Type B pancreatic cell (in vitro differentiated cells): Measurements from ENCODE around the gene DSCAM. TPM values are rescaled to one million over a fixed set of nuclear protein-coding genes. Genes with fewer than 3 reads are reported as not detected.

ENCODE experiments used
- DNase-seq: peaks from one replicate; pipeline ENCODE4 v3.0.0; 2021; ENCODE audit warnings: mixed read lengths; ENCODE audit not compliant: unreplicated experiment; ENCODE audit errors: extremely low spot score
- H3K27ac Mint-ChIP-seq: 2 replicates; pipeline ENCODE4 v1.8.0; 2021; ENCODE audit warnings: mild to moderate bottlenecking, mixed read lengths
- H3K27me3 Mint-ChIP-seq: 2 replicates; pipeline ENCODE4 v1.8.0; 2021; ENCODE audit warnings: mixed read lengths
- H3K36me3 Mint-ChIP-seq: 2 replicates; pipeline ENCODE4 v1.8.0; 2021; ENCODE audit warnings: mixed read lengths
- H3K4me1 Mint-ChIP-seq: one replicate; pipeline ENCODE4 v1.8.0; 2021; ENCODE audit warnings: mixed read lengths; ENCODE audit not compliant: unreplicated experiment
- H3K4me3 Mint-ChIP-seq: 2 replicates; pipeline ENCODE4 v1.8.0; 2021; ENCODE audit warnings: mild to moderate bottlenecking, mixed read lengths
- H3K9me3 Mint-ChIP-seq: 2 replicates; pipeline ENCODE4 v1.8.0; 2021; ENCODE audit warnings: mixed read lengths
- total RNA-seq: library from RNA; stranded (reverse); gene quantifications from 2 replicates; pipeline ENCODE4 v1.2.1, GENCODE V29; 2021; ENCODE audit warnings: low replicate concordance
- TF ChIP-seq, protein P1 (sequence below): fragments of 200-600 bp; sonication (generic); conservative IDR thresholded peaks from 2 replicates; pipeline ENCODE4 v1.5.0; 2021; ENCODE audit warnings: antibody characterized with exemption, mild to moderate bottlenecking

The DSCAM gene
- total RNA-seq, 1 donor from 2014 or later, result 1.4 TPM

DNA sequence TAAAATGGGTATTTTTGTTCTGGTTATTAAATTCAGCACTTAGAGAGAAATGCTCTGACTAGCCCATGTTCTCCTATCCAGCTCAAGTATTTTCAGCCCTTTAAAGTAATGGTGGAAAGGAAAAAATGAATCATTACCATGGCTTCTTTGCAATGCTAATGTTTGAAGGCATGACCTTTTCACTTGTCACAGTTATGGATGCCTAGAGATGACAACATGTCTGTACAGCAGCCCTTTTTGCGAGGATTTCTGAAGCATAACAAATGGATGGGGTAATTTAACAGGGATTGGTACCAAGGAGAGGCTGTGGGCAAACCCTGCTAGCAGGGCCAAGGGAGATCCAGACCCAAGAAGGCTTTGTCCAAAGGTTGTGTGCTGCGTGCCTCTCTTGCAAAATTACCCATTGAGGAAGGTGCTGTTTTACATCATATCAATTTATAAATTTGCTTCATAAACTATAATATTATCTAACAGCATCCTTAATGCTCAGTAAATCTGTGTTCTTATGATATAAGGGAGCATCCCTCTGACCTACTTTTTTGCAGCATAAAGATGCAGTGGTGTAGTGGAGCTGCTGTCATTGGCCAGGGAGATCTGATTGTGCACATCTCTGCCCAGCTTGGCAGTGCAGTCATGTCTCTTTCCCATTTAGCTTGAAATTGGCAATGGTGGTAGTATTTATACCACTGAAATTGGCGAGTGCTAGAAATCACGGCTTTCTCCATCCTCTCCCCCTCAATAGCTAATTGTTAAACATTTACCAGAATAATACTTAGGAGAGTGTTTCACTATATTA, 652.6 kb downstream of the DSCAM start:
- Mint-ChIP-seq H3K36me3 (no peaks in the 10 kb centered on the region), H3K9me3 (peaks cover 7% of the 10 kb centered on the region), H3K4me1 (no peaks in the 10 kb centered on the region), H3K4me3 (no peak overlapping the region), H3K27me3 (no peaks in the 10 kb centered on the region), H3K27ac (no peak overlapping the region)
- TF ChIP-seq, protein P1, sequence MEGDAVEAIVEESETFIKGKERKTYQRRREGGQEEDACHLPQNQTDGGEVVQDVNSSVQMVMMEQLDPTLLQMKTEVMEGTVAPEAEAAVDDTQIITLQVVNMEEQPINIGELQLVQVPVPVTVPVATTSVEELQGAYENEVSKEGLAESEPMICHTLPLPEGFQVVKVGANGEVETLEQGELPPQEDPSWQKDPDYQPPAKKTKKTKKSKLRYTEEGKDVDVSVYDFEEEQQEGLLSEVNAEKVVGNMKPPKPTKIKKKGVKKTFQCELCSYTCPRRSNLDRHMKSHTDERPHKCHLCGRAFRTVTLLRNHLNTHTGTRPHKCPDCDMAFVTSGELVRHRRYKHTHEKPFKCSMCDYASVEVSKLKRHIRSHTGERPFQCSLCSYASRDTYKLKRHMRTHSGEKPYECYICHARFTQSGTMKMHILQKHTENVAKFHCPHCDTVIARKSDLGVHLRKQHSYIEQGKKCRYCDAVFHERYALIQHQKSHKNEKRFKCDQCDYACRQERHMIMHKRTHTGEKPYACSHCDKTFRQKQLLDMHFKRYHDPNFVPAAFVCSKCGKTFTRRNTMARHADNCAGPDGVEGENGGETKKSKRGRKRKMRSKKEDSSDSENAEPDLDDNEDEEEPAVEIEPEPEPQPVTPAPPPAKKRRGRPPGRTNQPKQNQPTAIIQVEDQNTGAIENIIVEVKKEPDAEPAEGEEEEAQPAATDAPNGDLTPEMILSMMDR, result no peak
- DNase-seq, result no peak

DNA sequence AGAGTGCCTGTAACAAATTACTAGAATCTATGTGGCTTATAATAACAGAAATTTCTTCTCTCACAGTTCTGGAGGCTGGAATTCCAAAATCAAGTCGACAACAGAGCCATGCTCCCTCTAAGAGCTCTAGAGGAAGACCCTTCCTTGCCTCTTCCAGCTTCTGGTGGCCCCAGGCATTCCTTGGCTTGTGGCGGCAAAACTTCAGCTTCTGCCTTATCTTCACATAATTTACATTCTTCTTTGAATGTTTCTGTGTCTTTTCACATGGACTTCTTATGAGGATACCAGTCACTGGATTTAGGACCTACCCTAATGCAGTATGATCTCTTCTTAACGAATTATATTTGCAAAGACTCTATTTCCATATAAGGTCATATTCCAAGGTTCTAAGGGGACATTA, 655.3 kb downstream of the DSCAM start:
- Mint-ChIP-seq H3K9me3 (peaks cover 7% of the 10 kb centered on the region), H3K27me3 (no peaks in the 10 kb centered on the region), H3K27ac (no peak overlapping the region), H3K4me3 (no peak overlapping the region), H3K4me1 (no peaks in the 10 kb centered on the region), H3K36me3 (no peaks in the 10 kb centered on the region)
- TF ChIP-seq, protein P1, result no peak
- no peak for DNase-seq

DNA sequence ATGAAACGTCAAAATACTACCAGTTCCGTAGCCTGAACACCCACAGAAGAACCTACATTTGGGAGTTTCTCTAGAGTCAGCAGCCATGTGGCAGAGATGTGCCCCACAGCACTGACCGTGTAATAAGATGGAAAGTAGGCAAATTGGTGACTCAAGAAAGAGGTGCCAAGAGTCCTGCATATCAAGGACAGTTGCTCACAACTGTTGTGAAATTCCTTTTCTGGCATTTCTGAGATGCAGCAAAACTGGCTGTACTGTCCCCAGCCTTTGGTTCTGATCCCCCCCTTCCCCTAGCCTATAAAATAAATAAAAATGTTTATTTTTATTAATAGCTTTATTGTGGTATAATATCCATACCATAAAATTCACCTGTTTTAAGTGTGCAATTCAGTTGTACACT, 655.8 kb downstream of the DSCAM start:
- no peak for DNase-seq
- TF ChIP-seq, protein P1, result no peak
- no peaks in the 10 kb centered on the region for H3K36me3 Mint-ChIP-seq

DNA sequence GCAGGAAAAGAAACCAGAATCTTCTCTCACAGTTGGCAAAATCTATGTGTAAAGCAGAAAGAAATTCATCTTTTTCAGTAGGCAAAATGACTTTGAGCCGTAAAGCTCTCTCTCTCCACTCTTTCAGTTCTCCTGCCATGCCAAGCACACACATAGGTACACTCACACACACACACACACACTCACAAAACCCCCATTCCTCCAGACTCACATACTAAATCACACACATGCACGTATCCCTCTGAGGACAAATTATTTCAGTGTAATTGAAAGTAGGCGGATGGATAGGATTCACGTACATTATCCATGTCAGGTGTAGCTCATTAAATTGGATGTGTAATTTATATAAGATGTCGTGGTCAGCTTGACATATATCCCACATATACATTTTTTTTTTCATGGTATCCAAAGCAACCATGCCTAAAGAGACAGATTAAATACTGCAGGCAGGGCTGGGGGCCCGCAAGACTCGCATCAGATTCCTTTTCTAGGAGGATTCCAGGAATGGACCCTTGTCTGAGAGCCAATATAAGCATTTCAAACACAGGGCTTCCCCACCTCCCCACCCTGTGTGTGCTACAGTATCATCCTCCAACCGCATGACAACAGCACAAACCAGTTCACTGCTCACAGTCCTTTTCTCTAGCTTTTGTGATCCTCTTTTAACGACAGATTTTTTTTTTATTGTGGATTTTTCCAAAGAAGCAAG, 658.9 kb downstream of the DSCAM start:
- Mint-ChIP-seq H3K36me3 (no peaks in the 10 kb centered on the region), H3K9me3 (peaks cover 7% of the 10 kb centered on the region), H3K4me3 (no peak overlapping the region), H3K27me3 (no peaks in the 10 kb centered on the region), H3K4me1 (no peaks in the 10 kb centered on the region), H3K27ac (no peak overlapping the region)
- no peak for DNase-seq
- TF ChIP-seq, protein P1, result no peak

More for the DNA sequence above, 655.8 kb downstream of the DSCAM start:
- Mint-ChIP-seq H3K9me3 (peaks cover 7% of the 10 kb centered on the region), H3K4me1 (no peaks in the 10 kb centered on the region), H3K27ac (no peak overlapping the region), H3K4me3 (no peak overlapping the region), H3K27me3 (no peaks in the 10 kb centered on the region)

DNA sequence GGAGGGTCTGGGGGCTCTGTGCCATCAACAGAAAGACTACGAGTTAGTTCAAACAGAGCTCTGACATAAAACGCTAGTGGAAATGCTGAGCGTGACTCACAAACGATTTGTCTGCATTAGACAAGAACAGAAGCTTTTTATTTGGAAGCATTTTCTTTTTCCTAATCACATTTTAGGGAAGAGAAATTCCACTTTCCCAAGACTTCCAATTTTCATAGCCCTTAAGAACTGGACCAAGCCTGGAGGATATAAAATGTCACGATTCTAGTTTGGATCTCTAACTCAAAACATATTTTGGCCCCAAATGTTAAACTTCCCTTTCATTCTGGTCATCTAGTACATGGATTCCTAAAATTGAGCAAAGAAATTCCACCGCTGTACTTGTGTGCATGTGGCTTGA, 659.7 kb downstream of the DSCAM start:
- peaks cover 4% of the 10 kb centered on the region for H3K9me3 Mint-ChIP-seq
- H3K27me3 Mint-ChIP-seq, result no peaks in the 10 kb centered on the region
- H3K36me3 Mint-ChIP-seq, result no peaks in the 10 kb centered on the region
- H3K4me1 Mint-ChIP-seq, result no peaks in the 10 kb centered on the region
- TF ChIP-seq, protein P1, result no peak
- H3K27ac Mint-ChIP-seq, result no peak overlapping the region
- DNase-seq, result no peak
- no peak overlapping the region for H3K4me3 Mint-ChIP-seq
